ENCODE measurements around the gene ATOH8. TPM values are rescaled to one million over a fixed set of nuclear protein-coding genes. Genes with fewer than 3 reads are reported as not detected.

ATOH8 gene
- total RNA-seq, 1 donor from 2014 or later = 44.9 TPM

- Histone ChIP-seq H3K27me3 (ENCODE audit: low read depth) (no peaks in the 10 kb centered on the region), H3K27ac (no peak overlapping the region), H3K9me3 (no peaks in the 10 kb centered on the region), H3K36me3 (no peaks in the 10 kb centered on the region), H3K4me3 (no peak overlapping the region), H3K4me1 (peaks cover 57% of the 10 kb centered on the region)
- DNase-seq (no peak), ATAC-seq (no peak)
- intact Hi-C loops (cut with DNase I) = no loop called here
- no peak for TF ChIP-seq CTCF (IDR thresholded peaks at IDR 0.05)
These were observed 37.4 kb upstream of the ATOH8 start for GRCh38 chr2:85716346-85716914.

GRCh38 chr2:85717308-85718008 is 36.3 kb upstream of the ATOH8 start:
- Histone ChIP-seq H3K4me1 (peaks cover 46% of the 10 kb centered on the region), H3K4me3 (no peak overlapping the region), H3K27ac (peak overlapping the region; percentile 1), H3K36me3 (no peaks in the 10 kb centered on the region), H3K27me3 (ENCODE audit: low read depth) (no peaks in the 10 kb centered on the region), H3K9me3 (no peaks in the 10 kb centered on the region)
- TF ChIP-seq CTCF (IDR thresholded peaks at IDR 0.05) = no peak
- no peak for DNase-seq
- intact Hi-C loops (cut with DNase I) = no loop called here
- ATAC-seq = no peak

- H3K4me1 ChIP-seq = peaks cover 41% of the 10 kb centered on the region
- ATAC-seq (no peak), DNase-seq (no peak)
- intact Hi-C loops (cut with DNase I) = no loop called here
- H3K4me3 ChIP-seq = no peak overlapping the region
- TF ChIP-seq CTCF (IDR thresholded peaks at IDR 0.05) = no peak
- H3K36me3 ChIP-seq = no peaks in the 10 kb centered on the region
- no peaks in the 10 kb centered on the region for H3K27me3 ChIP-seq (ENCODE audit: low read depth)
- no peaks in the 10 kb centered on the region for H3K9me3 ChIP-seq
- peak overlapping the region; percentile 1 for H3K27ac ChIP-seq
These were observed 35.8 kb upstream of the ATOH8 start for GRCh38 chr2:85718009-85718391.

GRCh38 chr2:85718885-85719492 is 34.8 kb upstream of the ATOH8 start:
- intact Hi-C loops (cut with DNase I) = no loop called here
- no peak for ATAC-seq
- Histone ChIP-seq H3K4me3 (no peak overlapping the region), H3K9me3 (no peaks in the 10 kb centered on the region), H3K27me3 (ENCODE audit: low read depth) (no peaks in the 10 kb centered on the region), H3K36me3 (no peaks in the 10 kb centered on the region), H3K4me1 (peaks cover 39% of the 10 kb centered on the region), H3K27ac (no peak overlapping the region)
- no peak for TF ChIP-seq CTCF (IDR thresholded peaks at IDR 0.05)
- DNase-seq = no peak

- peaks cover 37% of the 10 kb centered on the region for H3K4me1 ChIP-seq
- H3K36me3 ChIP-seq = no peaks in the 10 kb centered on the region
- no peaks in the 10 kb centered on the region for H3K9me3 ChIP-seq
- intact Hi-C loops (cut with DNase I) = loop anchor here (10.0 kb wide), 1 partner anchor 95 kb away; no protein-coding TSS in a partner anchor
- H3K27me3 ChIP-seq (ENCODE audit: low read depth) = no peaks in the 10 kb centered on the region
- DNase-seq (no peak), ATAC-seq (no peak)
- no peak for TF ChIP-seq CTCF (IDR thresholded peaks at IDR 0.05)
- H3K27ac ChIP-seq = no peak overlapping the region
- H3K4me3 ChIP-seq = no peak overlapping the region
These were observed 34.1 kb upstream of the ATOH8 start for GRCh38 chr2:85719609-85720240.
